Vagina (tissue), 2 donors: ENCODE results near the gene PNISR. TPM values are rescaled to one million over a fixed set of nuclear protein-coding genes. Genes with fewer than 3 reads are reported as not detected.

Experiments
- DNase-seq, 2 donors: peaks; one replicate each; pipeline ENCODE4 v3.0.0-alpha.2; 2017; ENCODE audit errors: extremely low spot score in 2 of 2
- H3K27ac ChIP-seq: fragments of 200-600 bp; sonication (generic); one replicate; pipeline ENCODE4 v1.5.1; 2019
- H3K27me3 ChIP-seq: fragments of 200-600 bp; sonication (generic); one replicate; pipeline ENCODE4 v1.5.1; 2019
- H3K36me3 ChIP-seq, 2 donors: fragments of 200-600 bp; sonication (generic); one replicate each; pipeline ENCODE4 v1.5.1; 2017 to 2019
- H3K4me1 ChIP-seq: fragments of 200-600 bp; sonication (generic); one replicate; pipeline ENCODE4 v1.5.1; 2019
- H3K4me3 ChIP-seq, 2 donors: fragments of 200-600 bp; sonication (generic); 1 replicate in 1 of 2; 2 replicates in 1 of 2; pipeline ENCODE4 v1.5.1; 2016 to 2019
- H3K9me3 ChIP-seq: fragments of 200-600 bp; sonication (generic); one replicate; pipeline ENCODE4 v1.5.1; 2019
- CTCF ChIP-seq, 3 experiments: fragments of 450-650 bp in 2 of 3; fragments of 200-600 bp in 1 of 3; sonication (generic) in 1 of 3; IDR thresholded peaks; one replicate each; pipeline ENCODE4 v1.5.1; 2017 to 2019; ENCODE audit warnings: antibody characterized with exemption in 3 of 3, mild to moderate bottlenecking in 2 of 3, moderate library complexity in 2 of 3
- POLR2A ChIP-seq, 2 donors: fragments of 450-650 bp; IDR thresholded peaks; one replicate each; pipeline ENCODE4 v1.6.1; 2017; ENCODE audit warnings: antibody characterized with exemption in 2 of 2, mild to moderate bottlenecking in 2 of 2, moderate library complexity in 2 of 2
- POLR2AphosphoS5 ChIP-seq, 2 donors: sonication (generic); formaldehyde crosslinking; IDR thresholded peaks; one replicate each; pipeline ENCODE4 v1.9.0; 2017; ENCODE audit warnings: antibody characterized with exemption in 2 of 2, mild to moderate bottlenecking in 2 of 2, low read depth in 1 of 2; ENCODE audit not compliant: insufficient read depth in 1 of 2
- intact Hi-C: fragments of 100-400 bp; cut with DNase I; formaldehyde crosslinking; loops from one replicate; pipeline ENCODE4 v1.15.1; 2023
- total RNA-seq: library from RNA; depleted of rRNA; stranded (reverse); fragments of >200 nt; gene quantifications from one replicate; pipeline ENCODE4 v1.2.3, GENCODE V29; 2016

Gene PNISR
- total RNA-seq, 1 donor from 2014 or later = 133 TPM

DNA sequence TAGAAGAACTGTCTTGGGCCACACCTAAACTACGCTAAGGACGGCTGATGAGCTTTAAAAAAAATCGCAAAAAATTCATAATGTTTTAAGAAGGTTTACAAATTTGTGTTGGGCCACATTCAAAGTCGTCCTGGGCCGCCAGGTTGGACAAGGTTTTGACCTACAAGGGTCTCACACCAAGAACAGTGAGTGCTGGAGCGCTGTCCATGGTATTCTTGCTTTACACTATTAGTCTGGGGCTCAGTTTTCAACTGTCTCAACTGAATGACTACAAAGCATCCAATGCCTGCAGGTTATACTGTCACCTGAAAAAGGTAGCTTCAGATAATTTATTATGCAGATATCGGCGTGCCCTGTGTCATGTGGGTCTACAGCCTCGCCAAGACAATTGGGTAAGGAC is 72.0 kb downstream of the PNISR start:
- Histone ChIP-seq H3K4me3 (no peak overlapping the region), H3K27me3 (no peaks in the 10 kb centered on the region), H3K27ac (no peak overlapping the region), H3K9me3 (no peaks in the 10 kb centered on the region), H3K4me1 (peaks cover 14% of the 10 kb centered on the region), H3K36me3 (no peaks in the 10 kb centered on the region)
- intact Hi-C loops = no loop called here
- no peak for TF ChIP-seq CTCF (IDR thresholded peaks at IDR 0.05)
- no peak for TF ChIP-seq POLR2AphosphoS5 (IDR thresholded peaks at IDR 0.05; ENCODE audit: insufficient read depth in 1 of 2, low read depth in 1 of 2)
- DNase-seq = no peak

DNA sequence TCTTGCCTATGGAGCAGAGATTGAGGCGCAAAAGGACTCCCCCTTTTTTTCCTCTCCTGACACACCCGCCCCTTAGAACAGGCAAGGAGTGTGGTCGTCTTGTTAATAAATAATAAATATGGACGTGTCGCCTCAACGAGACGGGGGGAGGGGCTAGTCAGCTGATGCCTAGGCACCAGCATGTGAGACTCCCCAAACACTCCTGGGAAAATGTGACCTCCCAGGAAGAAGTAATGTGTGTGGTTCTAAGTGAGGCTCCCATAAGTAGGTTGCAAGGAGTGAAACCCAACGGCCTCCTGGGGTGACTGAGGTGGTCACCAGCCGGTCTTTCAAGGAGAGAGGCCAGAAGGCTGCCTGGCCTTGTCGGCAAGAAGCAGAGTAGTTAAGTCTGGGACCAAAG is 74.5 kb downstream of the PNISR start:
- H3K27me3 ChIP-seq = no peaks in the 10 kb centered on the region
- no peaks in the 10 kb centered on the region for H3K36me3 ChIP-seq
- peak overlapping the region in 1 of 2 donors; percentile 63 for H3K4me3 ChIP-seq
- DNase-seq = no peak
- H3K27ac ChIP-seq = no peak overlapping the region
- TF ChIP-seq POLR2A (IDR thresholded peaks at IDR 0.05) (no peak), CTCF (IDR thresholded peaks at IDR 0.05) (no peak), POLR2AphosphoS5 (IDR thresholded peaks at IDR 0.05; ENCODE audit: insufficient read depth in 1 of 2, low read depth in 1 of 2) (no peak)
- no peaks in the 10 kb centered on the region for H3K9me3 ChIP-seq
- intact Hi-C loops = no loop called here
- peaks cover 14% of the 10 kb centered on the region for H3K4me1 ChIP-seq

- TF ChIP-seq POLR2A (IDR thresholded peaks at IDR 0.05) (no peak), CTCF (IDR thresholded peaks at IDR 0.05) (no peak), POLR2AphosphoS5 (IDR thresholded peaks at IDR 0.05; ENCODE audit: insufficient read depth in 1 of 2, low read depth in 1 of 2) (no peak)
- no peaks in the 10 kb centered on the region for H3K36me3 ChIP-seq
- H3K27me3 ChIP-seq = no peaks in the 10 kb centered on the region
- H3K27ac ChIP-seq = peak within 1 kb of the TSS; percentile 53
- intact Hi-C loops = no loop called here
- DNase-seq = no peak
- no peaks in the 10 kb centered on the region for H3K9me3 ChIP-seq
- peaks cover 14% of the 10 kb centered on the region for H3K4me1 ChIP-seq
- H3K4me3 ChIP-seq = peak within 1 kb of the TSS; percentile 63
These were observed 75.7 kb downstream of the PNISR start, which contains the start of gene FAXC for GRCh38 chr6:99349171-99350141. Gene FAXC, minus strand, starts transcription at chr6:99349674. Its CDS starts 302 bp downstream, at chr6:99349372.

GRCh38 chr6:99348288-99349170 is 76.6 kb downstream of the PNISR start:
- Histone ChIP-seq H3K9me3 (no peaks in the 10 kb centered on the region), H3K4me1 (peaks cover 14% of the 10 kb centered on the region), H3K36me3 (no peaks in the 10 kb centered on the region), H3K4me3 (peak overlapping the region; percentile 63), H3K27ac (peak overlapping the region; percentile 46), H3K27me3 (no peaks in the 10 kb centered on the region)
- intact Hi-C loops = no loop called here
- TF ChIP-seq POLR2AphosphoS5 (IDR thresholded peaks at IDR 0.05; ENCODE audit: insufficient read depth in 1 of 2, low read depth in 1 of 2) = no peak
- TF ChIP-seq POLR2A (IDR thresholded peaks at IDR 0.05) = no peak
- no peak for TF ChIP-seq CTCF (IDR thresholded peaks at IDR 0.05)
- no peak for DNase-seq

Other genes with a start within 250 kb of the PNISR start
- gene FAXC, start 75.6 kb downstream of the PNISR start, total RNA-seq = 6.6 TPM
- gene COQ3, start 31.1 kb downstream of the PNISR start, total RNA-seq = 3.7 TPM
- gene USP45, start 90.1 kb upstream of the PNISR start, total RNA-seq = 14.0 TPM
- gene CCNC, start 143.4 kb upstream of the PNISR start, total RNA-seq = 47.4 TPM
- not detected for gene PRDM13, start 181.5 kb upstream of the PNISR start, total RNA-seq